NOMO-1 (cell line): Measurements from ENCODE around the gene GRIA4.
A peak's percentile ranks its signal among the peaks of the same experiment; 100 is the strongest.
"Not testable (repeated sequence)": the region's sequence is repeated elsewhere in the genome, so short reads cannot be mapped to it uniquely, and the experiment has no call there.

Experiments used
- DNase-seq, 2 experiments: peaks; one replicate each; lab custom pipeline; 2025; ENCODE audit not compliant: unreplicated experiment in 2 of 2; lab: John Stamatoyannopoulos, UW

GRIA4 gene

DNA sequence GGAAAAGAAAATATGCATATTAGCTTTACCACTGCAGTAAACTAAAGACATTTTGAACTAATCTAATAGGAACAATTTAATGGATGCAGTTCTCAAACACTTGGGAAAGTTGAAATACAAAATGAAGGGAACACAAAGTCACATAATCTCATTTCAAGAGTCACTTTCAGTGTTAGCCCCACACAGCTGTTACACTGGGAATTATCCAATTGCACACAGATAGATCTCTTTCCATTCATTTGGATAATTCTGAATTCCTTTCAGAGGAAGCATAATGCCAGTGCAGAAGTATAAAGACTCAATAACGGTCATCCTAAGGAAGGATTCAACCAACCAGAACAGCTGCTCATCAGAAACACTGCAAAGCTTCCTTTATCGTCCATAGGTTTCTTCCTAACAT is 173.3 kb downstream of the GRIA4 start:
- DNase-seq = no peak

DNA sequence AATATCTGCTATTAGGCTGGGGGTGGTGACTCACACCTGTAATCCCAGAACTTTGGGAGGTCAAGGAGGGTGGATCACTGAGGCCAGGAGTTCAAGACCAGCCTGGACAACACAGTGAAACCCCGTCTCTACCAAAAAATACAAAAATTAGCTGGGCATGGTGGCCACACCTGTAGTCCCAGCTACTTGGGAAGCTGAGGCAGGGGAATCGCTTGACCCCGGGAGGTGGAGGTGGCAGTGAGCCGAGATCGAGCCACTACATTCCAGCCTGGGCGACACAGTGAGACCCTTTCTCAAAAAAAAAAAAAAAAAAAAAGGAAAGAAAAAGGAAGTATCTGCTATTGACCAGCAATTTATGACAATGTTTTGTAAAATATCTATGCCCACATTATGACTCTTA is 176.0 kb downstream of the GRIA4 start:
- DNase-seq = not testable (repeated sequence)

DNA sequence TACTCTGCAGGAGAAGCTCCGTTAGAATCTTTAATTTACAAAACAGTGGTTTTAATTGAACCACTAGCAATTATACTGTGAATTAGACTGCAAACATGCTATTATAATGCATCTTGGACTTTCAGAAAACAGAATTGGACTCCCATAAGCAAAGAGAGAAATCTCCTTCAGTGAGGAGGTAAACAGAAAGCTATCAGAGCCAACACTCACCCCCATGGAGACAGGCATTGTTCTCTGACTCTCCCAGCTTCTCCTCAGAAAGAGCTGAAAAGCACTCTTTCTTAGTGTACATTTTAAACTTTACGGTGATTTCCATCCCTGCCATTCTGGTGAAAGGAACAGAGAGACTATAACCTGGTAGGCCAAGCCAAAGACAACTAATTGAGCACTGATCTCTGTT is 176.9 kb downstream of the GRIA4 start:
- no peak for DNase-seq

DNA sequence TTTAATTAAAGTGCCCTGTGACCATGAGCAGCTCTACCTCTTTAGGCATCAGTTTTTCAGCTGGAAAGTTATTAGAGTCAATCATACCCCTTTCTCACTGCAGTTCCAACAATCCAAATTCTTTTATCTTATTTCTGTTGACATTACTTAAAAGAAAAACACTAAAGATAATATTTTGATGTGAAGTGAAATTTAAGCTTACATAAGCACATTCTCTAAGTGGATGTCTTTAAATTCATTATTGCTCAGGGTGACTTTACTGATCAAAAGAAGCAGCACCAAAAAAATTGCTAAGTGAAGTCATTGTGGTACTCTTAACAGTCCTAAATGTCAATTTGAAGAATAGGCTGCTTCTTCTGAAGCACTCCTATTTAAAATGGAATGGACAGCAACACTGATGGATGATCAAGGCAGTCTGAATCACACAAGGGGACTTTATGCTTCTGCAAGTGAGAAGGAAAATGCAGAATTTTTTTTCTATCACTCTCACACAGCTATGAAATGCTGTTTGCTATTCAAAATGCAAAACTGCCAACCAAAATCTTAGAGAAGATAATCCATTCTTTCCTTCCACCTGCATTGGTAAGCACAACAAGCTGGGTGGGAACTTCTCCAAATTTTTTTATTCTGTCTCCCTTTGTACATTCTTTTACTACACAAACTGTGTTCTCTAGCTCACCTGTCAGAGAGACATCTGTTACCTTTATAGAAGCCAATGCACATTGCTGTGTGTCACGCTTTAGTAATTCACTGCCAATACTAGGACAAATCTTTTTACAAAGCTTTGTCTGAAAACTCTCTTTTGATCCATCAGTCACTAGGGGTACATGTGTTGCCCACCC is 179.9 kb downstream of the GRIA4 start:
- no peak for DNase-seq

DNA sequence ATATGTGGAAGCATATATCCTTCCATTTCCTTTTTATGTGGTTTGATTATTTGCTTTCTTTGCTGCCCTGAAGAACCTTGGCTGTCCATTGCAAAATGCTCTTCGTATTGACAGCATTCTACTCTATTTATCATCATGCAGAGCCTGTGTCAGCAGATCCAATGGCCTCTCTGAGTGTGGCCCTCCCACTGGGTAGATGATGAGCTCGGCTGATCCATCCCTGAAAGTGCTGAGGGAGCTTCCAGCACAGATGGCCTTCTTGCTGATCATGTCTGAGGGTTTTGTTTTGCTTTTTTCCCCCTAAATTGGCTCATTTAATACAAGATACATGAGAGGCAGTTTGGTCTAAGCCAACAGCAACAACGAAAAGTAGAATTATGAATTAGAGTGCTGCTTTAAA is 181.0 kb downstream of the GRIA4 start:
- no peak for DNase-seq

DNA sequence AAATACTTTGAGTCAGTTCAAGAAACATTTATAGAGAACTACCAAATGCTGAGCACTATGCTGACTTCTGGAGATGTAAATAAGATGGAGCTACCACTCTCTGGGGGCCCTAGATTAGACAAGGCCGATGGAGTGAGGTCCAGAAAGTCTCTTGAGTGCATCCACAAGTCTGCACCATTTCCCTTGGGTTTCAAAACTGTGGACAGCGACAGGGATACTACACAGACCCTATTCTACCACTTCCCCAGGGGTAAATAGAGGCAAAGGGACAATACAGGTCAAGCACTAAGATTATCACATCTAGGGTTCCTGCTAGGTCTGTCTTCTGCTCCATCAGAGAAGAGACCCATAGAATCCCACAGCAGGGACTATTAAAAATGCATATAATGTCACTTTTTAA is 183.2 kb downstream of the GRIA4 start:
- no peak for DNase-seq

DNA sequence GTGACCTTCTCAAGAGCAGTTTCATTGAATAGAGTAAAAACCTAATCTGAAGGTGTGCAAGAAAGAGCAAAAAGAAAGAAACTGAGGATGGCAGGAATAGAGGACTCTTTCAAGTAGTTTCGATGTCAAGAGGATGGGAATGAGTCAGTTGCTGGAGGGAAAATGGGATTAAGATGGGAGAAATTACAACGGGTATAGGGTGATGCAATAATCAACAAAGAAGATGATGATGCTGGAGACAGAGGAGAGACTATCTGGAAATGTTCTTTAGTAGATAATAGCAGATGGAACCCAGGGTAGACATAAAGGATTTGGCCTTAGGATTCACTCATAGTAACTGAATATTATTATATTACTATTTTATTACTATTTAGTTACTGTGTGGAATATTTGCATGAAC is 189.4 kb downstream of the GRIA4 start:
- no peak for DNase-seq

DNA sequence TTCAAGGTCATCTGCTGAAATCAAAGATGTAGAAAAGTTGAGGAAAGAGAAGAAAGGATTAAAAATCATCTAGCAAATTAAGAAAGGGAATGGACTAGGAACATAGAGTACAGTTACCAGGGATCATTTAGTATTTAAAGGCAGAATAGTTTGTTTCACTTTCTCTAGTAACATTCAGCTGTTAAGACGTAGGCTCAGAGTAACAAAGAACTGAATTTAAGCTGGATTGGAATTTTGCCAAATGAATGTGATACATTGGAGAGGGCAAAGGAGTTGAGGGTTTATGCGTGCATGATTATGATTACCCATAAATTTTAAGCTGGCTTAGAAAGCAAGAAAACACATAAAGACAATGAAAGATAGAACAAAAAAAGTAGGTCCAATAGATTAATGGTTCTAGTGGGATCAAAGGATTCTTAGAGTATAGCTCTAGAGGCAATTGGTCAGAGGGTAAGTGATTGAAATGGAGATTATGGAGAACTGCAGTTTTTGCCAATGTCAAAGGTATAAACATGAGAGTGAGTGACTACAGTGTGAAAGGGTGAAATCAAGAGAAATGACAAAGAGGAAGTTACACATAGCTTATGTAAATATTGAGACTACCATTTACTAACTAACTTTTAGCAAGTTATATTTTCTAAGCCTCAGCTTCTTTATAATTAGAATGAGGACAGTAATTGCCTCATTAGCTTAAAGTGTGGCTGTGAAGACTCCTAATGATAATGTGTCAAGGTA is 190.0 kb downstream of the GRIA4 start:
- DNase-seq = no peak

DNA sequence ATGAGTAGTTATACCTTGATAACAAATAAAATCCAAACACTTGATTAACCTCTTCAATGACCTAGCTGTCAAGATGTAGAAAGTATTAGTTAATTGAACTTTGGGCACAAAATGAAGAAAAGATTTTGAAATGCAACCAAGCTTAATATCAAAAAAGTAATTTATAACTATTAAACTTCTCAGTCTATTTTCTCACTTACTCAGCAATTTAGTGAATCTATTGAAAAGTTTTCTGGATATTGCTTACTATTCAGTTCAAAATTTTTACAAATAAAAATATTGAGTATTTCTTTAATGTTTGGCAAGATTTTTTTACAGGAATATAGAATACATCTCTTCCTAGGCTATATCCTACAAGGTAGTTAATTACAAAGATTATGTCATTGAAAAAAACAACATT is 192.5 kb downstream of the GRIA4 start:
- no peak for DNase-seq

DNA sequence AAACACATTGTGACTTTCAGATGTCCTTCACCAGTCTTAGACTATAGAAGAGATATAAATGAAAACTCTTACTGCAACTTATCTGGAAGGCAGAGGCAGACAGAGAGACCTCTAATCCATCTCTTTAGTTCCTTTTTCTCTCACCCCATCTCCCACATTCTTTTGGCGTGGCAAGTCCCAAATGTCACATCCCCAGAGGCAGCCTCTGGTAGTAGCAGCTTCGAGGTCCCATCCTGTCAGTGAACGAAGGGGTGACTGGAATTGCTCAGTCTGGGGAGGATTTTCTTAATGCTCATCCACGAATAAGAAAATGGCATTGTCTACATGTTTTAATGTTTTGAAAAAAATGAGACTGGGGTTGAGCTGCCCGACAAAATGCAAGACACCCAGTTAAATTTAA is 201.4 kb downstream of the GRIA4 start:
- DNase-seq = no peak

DNA sequence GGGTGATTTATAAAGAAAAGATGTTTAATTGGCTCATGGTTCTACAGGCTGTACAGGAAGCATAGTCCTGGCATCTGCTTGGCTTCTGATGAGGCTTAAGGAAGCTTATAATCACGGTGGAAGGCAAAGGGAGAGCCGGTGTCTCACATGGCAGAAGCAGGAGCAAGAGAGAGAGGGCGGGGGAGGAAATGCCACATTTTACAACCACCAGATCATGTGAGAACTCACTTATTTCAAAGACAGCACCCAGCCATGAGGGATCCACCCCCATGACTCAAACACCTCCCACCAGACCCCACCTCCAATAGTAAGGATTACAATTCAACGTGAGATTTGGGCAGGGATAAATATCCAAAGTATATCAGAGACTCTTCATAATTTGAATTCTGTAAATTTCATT is 211.5 kb downstream of the GRIA4 start:
- no peak for DNase-seq

DNA sequence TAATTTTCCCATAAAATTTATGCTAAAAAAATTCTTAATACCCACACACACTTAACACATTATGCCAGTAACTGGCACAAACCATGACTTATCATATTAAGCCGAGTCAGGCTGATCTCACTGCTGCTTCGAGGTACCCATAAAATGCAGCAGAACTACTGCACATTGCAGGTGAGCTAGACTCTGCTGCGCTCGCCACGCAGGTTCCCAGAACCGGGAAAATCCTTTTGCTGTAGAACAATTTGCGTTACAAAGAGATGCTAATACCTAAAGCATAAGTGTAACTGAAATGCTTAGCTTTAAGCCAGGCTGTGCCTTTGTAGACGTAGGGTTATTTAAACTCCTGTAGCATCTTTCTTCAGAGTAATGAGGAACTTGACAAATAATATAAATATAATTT is 211.9 kb downstream of the GRIA4 start:
- DNase-seq = no peak

DNA sequence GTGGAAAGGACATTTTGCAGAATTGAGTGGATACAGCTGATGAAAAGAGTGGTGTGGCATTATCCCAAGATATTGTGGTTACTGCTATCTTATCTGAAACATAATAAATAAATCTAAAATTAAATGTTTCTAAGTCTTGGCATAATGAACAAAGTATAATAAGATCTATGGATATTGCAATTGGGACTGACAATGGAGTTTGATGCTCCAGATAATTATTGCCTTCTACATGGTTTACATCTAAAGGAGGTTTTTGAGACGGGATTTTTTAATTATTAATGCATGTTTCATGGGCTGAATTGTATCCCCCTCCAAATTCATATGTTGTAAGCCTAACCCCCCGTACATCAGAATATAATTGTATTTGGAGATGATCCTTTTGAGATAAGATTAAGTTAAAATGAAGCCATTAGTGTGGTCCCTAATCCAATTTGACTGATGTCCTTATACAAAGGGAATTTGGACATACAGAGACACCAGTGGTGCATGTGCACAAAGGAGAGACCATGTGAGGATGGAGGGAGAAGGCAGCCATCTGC is 213.7 kb downstream of the GRIA4 start:
- no peak for DNase-seq

DNA sequence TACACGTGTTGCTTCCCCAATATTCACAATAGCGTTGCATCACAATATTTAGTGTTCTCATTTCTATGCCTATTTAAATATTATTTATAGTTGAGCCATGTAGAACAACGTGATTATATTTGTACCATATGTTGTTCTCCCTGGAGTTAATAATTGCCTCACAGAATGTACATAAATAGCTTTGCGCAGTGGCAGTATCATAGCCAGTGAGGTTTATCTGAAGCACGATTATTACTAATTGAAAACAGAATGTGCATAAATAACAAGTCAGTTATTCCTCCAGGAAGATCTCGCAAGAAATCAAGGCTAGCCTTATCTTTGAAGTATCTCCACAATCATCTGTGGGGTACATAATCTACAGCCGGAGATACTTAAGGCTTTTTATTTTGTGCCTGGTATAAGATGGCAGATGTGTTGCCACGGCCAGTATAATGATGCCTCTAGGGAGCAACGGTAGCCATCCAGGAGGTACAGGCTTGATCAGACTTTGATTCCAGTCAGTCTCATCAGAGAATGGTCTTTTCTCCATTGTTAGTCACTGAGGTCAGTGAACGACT is 214.7 kb downstream of the GRIA4 start:
- no peak for DNase-seq

DNA sequence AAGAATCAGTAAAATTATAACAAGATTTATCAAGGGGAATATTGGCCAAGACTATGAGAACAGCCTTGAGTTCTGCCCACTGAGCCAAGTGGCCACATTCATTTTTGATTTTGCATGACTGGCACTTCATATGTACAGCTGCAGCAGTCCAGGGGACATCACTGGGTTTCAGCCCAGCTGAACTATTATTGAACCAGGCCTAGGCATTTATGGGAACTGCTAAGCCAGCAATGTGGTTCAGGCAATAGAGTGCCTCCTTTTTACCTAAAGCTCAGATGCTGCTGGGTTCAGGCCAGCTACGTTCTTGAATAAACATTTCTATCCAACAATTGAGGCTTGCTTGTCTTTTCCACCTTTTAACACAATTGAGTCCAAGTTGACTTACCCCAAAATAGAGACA is 215.3 kb downstream of the GRIA4 start:
- DNase-seq = no peak

DNA sequence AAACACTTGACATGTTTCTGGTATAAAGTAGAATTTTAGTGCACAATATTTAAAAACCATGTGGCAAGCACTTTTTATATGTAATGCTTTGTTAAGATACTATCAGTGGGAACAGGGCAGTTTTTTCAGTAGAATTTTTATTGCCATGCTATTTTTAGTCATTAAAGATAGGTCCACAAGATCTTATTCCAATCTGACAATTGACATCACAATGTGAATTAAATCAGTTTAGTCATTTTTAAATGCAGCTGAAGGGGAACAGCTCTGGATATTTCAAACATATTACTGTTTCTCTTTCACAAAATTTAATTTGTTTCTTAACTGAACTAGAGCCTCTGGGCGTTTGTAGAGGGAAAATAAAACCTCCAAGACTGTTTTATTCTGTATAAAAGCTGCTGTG is 218.0 kb downstream of the GRIA4 start:
- no peak for DNase-seq

DNA sequence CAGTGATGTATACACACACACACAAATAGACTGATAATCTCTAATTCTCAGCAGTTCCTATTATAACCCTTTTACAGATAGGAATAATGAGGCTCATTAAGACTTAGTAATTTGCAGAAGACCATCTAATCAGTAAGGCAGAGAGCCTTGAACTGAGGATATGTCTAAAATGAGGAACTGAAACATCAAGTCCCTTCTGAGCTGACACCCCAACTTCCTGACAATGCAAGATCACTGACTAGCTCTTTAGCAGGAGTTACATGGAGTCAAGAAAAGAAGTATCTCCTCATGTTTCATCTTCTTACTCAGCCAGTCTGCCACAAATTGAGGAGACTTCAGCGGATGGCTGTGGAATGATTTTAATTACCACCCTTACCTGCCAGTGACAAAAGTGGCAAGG is 219.2 kb downstream of the GRIA4 start:
- DNase-seq = peak; percentile 41 to 84

DNA sequence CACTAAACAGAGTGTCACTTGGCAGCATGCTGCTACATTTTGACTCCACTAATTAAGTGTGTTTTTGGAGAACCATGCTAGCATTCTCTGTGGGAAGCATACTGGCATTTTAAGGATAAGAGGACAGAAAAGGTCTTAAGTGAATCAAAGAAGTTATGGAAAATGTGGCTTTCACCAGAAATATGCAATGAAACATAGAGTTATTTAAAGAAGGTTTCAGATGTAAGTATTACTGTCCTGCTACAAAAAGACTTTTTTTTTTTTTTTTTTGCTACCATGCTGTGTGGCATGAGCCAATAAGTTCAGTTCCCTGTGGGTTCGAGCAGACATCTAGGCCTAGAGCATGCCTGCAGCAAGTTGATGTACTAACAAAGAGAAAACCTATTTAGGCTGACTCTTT is 224.6 kb downstream of the GRIA4 start:
- no peak for DNase-seq

DNA sequence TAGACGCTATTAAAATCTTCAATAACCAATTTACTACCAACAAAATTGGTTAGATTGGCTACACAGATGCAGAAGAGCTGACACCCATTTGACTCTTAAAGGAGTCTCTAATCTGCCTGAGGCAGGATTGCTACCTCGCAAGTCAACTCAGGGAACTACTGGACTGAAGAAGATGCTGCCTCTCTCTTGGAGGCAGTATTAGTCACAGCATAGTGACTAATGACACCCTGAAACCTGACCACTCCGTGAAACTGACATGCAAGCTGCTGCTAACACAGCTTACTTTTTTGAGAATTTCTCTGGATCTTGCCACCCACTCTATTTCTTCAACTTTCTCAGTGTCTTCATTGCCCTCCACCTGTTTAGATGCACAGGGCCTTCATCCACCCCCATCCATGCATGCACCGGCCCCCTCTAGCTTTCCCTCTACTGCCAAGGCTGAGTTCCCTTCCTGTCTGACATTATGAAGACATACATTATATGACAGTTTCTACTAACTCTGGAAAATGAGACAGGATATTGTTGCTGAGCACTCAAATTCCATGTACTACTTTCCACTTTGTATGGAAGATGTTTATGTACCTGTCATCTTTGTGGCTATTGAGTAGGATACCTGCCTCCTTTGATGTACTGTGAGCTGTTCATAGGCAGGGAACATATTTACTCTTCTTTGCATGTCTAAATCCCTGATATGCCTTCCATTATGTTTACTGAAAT is 229.0 kb downstream of the GRIA4 start:
- DNase-seq = no peak

DNA sequence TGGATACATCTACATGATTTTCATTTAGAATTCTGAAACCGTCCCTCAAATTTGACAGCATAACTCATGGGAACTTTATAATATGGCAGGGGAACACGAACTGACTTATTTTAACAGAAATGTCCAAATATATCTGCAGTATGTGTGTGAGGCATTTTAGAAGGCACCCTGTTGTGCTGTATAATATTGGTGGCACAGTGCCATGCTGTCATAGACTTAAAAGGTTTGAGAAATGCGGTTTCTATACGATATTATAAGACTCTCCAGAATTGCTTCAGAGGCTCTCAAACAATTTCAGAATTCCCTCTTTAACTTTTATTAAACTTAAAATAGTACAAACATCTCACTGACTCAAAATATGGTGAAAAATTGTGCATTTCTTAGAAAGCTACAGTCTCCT is 230.5 kb downstream of the GRIA4 start:
- DNase-seq = no peak

DNA sequence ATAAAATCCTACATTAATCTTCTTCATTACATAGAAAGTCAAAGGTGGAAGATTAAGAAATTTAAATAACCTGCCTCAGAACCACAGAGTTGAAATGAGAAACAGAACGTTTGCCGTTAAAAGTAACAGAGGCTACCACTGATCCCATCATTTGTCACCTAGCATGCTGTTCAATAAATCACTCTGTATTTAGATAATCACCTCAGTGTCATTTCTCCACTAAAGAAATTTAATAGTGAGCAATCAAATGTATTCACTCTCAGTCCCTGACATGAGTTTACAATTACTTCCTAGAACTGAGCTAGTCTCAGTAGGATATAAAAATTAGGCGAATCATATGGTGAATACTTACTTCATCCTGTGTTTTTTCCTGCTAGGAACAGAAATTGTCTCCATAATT is 242.5 kb downstream of the GRIA4 start:
- no peak for DNase-seq
